Heart right ventricle (tissue), 16 donors: ENCODE data around the gene SH2D3A. TPM values are rescaled to one million over a fixed set of nuclear protein-coding genes. Genes with fewer than 3 reads are reported as not detected.

Experiments used
- ATAC-seq, 8 donors: fragments of 200-7000 bp; cut with Tn5 transposase; one replicate each; pipeline ENCODE4 v1.9.1; 2020; ENCODE audit warnings: mild to moderate bottlenecking in 8 of 8, moderate library complexity in 8 of 8, moderate number of reproducible peaks in 1 of 8
- DNase-seq, 2 donors: peaks; one replicate each; pipeline ENCODE4 v3.0.0-alpha.2; 2020
- H3K27ac ChIP-seq, 10 donors: fragments of 200-600 bp; sonication (generic) in 2 of 10; one replicate each; pipeline versions ENCODE4 v1.5.0 to v1.8.0; 2020 to 2022; ENCODE audit warnings: mild to moderate bottlenecking in 3 of 10
- H3K27me3 ChIP-seq, 7 donors: fragments of 200-600 bp; one replicate each; pipeline ENCODE4 v1.8.0; 2021 to 2022; ENCODE audit warnings: mild to moderate bottlenecking in 2 of 7
- H3K36me3 ChIP-seq, 9 donors: fragments of 200-600 bp; sonication (generic) in 1 of 9; one replicate each; pipeline versions ENCODE4 v1.5.0 to v1.8.0; 2020 to 2022; ENCODE audit warnings: mild to moderate bottlenecking in 2 of 9
- H3K4me1 ChIP-seq, 9 donors: fragments of 200-600 bp; sonication (generic) in 1 of 9; one replicate each; pipeline versions ENCODE4 v1.5.0 to v1.8.0; 2020 to 2022; ENCODE audit warnings: mild to moderate bottlenecking in 4 of 9
- H3K4me3 ChIP-seq, 10 donors: fragments of 200-600 bp; sonication (generic) in 2 of 10; one replicate each; pipeline versions ENCODE4 v1.5.0 to v1.8.0; 2020 to 2022; ENCODE audit warnings: mild to moderate bottlenecking in 7 of 10, moderate library complexity in 2 of 10
- H3K9me3 ChIP-seq, 11 donors: fragments of 200-600 bp in 10 of 11; sonication (generic) in 2 of 11; one replicate each; pipeline versions ENCODE4 v1.5.0 to v1.8.0; 2013 to 2022; ENCODE audit warnings: mild to moderate bottlenecking in 2 of 11, control low read depth in 1 of 11, moderate library complexity in 1 of 11
- CTCF ChIP-seq, 9 donors: fragments of 200-600 bp; sonication (generic) in 2 of 9; IDR thresholded peaks; one replicate each; pipeline versions ENCODE4 v1.5.0 to v1.8.0; 2021 to 2022; ENCODE audit warnings: antibody characterized with exemption in 9 of 9, mild to moderate bottlenecking in 5 of 9, moderate library complexity in 1 of 9
- WGBS, 2 donors: extraction: QIAGEN DNeasy Blood & Tissue Kit; methylation state at CpG; one replicate each; pipeline ENCODE4 v1.1.7; 2013; ENCODE audit warnings: inconsistent platforms in 1 of 2; 5-methylcytosine and 5-hydroxymethylcytosine counted together
- intact Hi-C, 10 donors: fragments of 100-400 bp; cut with DNase I; formaldehyde crosslinking; loops; one replicate each; pipeline versions ENCODE4 v1.11.1 to v1.14.2; 2022
- polyA plus RNA-seq, 2 donors: library from polyadenylated mRNA; stranded (reverse); fragments of 200-250 nt; gene quantifications; one replicate each; pipeline ENCODE4 v1.2.3, GENCODE V29; 2013
- total RNA-seq, 10 donors: library from RNA; stranded (reverse); fragmentation: NEBNext Ultra II Directional in 3 of 10; extraction: Animal tissue kit (Norgen Biotek cat#: 25700) in 3 of 10; gene quantifications; one replicate each; pipeline versions ENCODE4 v1.2.1 to v1.2.4, GENCODE V29; 2021 to 2023
- donor health status: Arrhythmogenic right ventricular cardiomyopathy.
- donor health status: ischemic (EF 13 %, LVEDD 7.1; RV severe dilation, severe dysfunction).
- donor health status: healthy with polysubstance abuse.
- donor health status: DM: no; HTN: yes; CAD: no.
- donor health status: DM: no; HTN: no; CAD: no.
- donor health status: ischemic (EF 25% LVEDD 6.9; RV normal size, moderate dysfunction).
- donor health status: ischemic (EF 25% LVEDD 5.7; RV mildly dilated, moderate dysfunction).
- donor health status: healthy.
- donor health status: DM: yes; HTN: yes; CAD: no.
- donor health status: Ischemic cardiomyopathy.
- donor health status: ischemic (EF 35%, LVEDD 5.7; RV mildly dilated, moderate dysfunction).
- donor health status: nonischemic (EF 11% LVEDD 7.7; RV severe dilation, severe dysfunction).
- donor health status: DM: yes; HTN: yes; CAD: no.
- donor health status: PGD.
- donor health status: ischemic (EF 29% LVEDD 5.4; RV normal size, mild dysfunction).
- donor health status: nonischemic (EF 23%, LVEDD 6.1; RV moderate dilation, normal function).

Gene SH2D3A
- total and polyA plus RNA-seq, 12 donors = 0.16 to 0.79 (median 0.36) TPM; not detected in 5

GRCh38 chr19:6736169-6736916, 30.9 kb downstream of the SH2D3A start:
- intact Hi-C loops = loop anchor here in 6 of 10 donors (2.0 to 10.0 kb wide), 9 partner anchors 102 to 658 kb away; partner anchors contain the start of genes ALKBH7 (in 1 of the 6), PSPN (in 1 of the 6) and ZNF557 (in 1 of the 6)
- Histone ChIP-seq H3K4me1 (peaks cover 12 to 47% (median 33%) of the 10 kb centered on the region in 9 donors), H3K27me3 (peaks cover 0 to 10% (median 0%) of the 10 kb centered on the region in 7 donors), H3K9me3 (no peaks in the 10 kb centered on the region), H3K4me3 (peak overlapping the region; percentile 59 to 99 (median 82)), H3K36me3 (peaks cover 0 to 40% (median 9%) of the 10 kb centered on the region in 9 donors), H3K27ac (peak overlapping the region; percentile 92 to 100 (median 98))
- DNase-seq (peak; percentile 70 to 77), ATAC-seq (peak in 7 of 8 donors; percentile 2 to 24 (median 7))
- WGBS, 2 donors = 28 to 29% methylated on average over 25 of the region's 25 CpGs
- peak; percentile 29 to 73 (median 56) for TF ChIP-seq CTCF (IDR thresholded peaks at IDR 0.05)

GRCh38 chr19:6735181-6735911, 31.9 kb downstream of the SH2D3A start:
- WGBS, 2 donors = 62 to 66% methylated on average over 15 of the region's 15 CpGs
- Histone ChIP-seq H3K4me3 (no peak overlapping the region), H3K9me3 (no peaks in the 10 kb centered on the region), H3K4me1 (peaks cover 12 to 37% (median 28%) of the 10 kb centered on the region in 9 donors), H3K36me3 (peaks cover 0 to 45% (median 9%) of the 10 kb centered on the region in 9 donors), H3K27me3 (peaks cover 0 to 5% (median 0%) of the 10 kb centered on the region in 7 donors), H3K27ac (peak overlapping the region in 4 of 10 donors; percentile 92 to 100 (median 99))
- no peak for TF ChIP-seq CTCF (IDR thresholded peaks at IDR 0.05)
- intact Hi-C loops = loop anchor here in 6 of 10 donors (5.0 to 10.0 kb wide), 7 partner anchors 101 to 659 kb away; partner anchors contain the start of genes ALKBH7 (in 1 of the 6), PSPN (in 1 of the 6) and ZNF557 (in 1 of the 6)
- no peak for DNase-seq
- no peak for ATAC-seq

- Histone ChIP-seq H3K27me3 (no peaks in the 10 kb centered on the region), H3K4me3 (no peak overlapping the region), H3K9me3 (no peaks in the 10 kb centered on the region), H3K27ac (no peak overlapping the region), H3K36me3 (peaks cover 0 to 45% (median 9%) of the 10 kb centered on the region in 9 donors), H3K4me1 (peaks cover 12 to 35% (median 26%) of the 10 kb centered on the region in 9 donors)
- TF ChIP-seq CTCF (IDR thresholded peaks at IDR 0.05) = no peak
- WGBS, 2 donors = 65 to 69% methylated on average over 20 of the region's 20 CpGs
- no peak for DNase-seq
- intact Hi-C loops = loop anchor here in 5 of 10 donors (10.0 kb wide), 5 partner anchors 99 to 661 kb away; partner anchors contain the start of genes ALKBH7 (in 1 of the 5), PSPN (in 1 of the 5) and ZNF557 (in 1 of the 5)
- no peak for ATAC-seq
These were observed 33.0 kb downstream of the SH2D3A start for GRCh38 chr19:6734096-6734696.
